Ishikawa (cell line): Measurements from ENCODE around the gene EVX2.
A peak's percentile ranks its signal among the peaks of the same experiment; 100 is the strongest.

Experiments
- CEBPB ChIP-seq: IDR thresholded peaks from 2 replicates; pipeline ENCODE4 v1.6.1; 2012
- CREB1 ChIP-seq: IDR thresholded peaks from 2 replicates; pipeline ENCODE4 v1.6.1; 2012; ENCODE audit warnings: low read depth
- EGR1 ChIP-seq: IDR thresholded peaks from 2 replicates; pipeline ENCODE4 v1.6.1; 2012
- EP300 ChIP-seq: IDR thresholded peaks from 2 replicates; pipeline ENCODE4 v1.6.1; 2012; ENCODE audit warnings: borderline replicate concordance
- FOXM1 ChIP-seq: IDR thresholded peaks from 2 replicates; pipeline ENCODE4 v1.6.1; 2012; ENCODE audit warnings: low read depth, borderline replicate concordance
- NFIC ChIP-seq: IDR thresholded peaks from 2 replicates; pipeline ENCODE4 v1.6.1; 2012
- RAD21 ChIP-seq: IDR thresholded peaks from 2 replicates; pipeline ENCODE4 v1.6.1; 2012; ENCODE audit warnings: low read depth
- TAF1 ChIP-seq: IDR thresholded peaks from 2 replicates; pipeline ENCODE4 v1.6.1; 2012; ENCODE audit warnings: low read depth, mild to moderate bottlenecking
- TCF12 ChIP-seq: IDR thresholded peaks from 2 replicates; pipeline ENCODE4 v1.6.1; 2012; ENCODE audit warnings: low read depth
- TEAD4 ChIP-seq: IDR thresholded peaks from 2 replicates; pipeline ENCODE4 v1.6.1; 2012
- YY1 ChIP-seq: IDR thresholded peaks from 2 replicates; pipeline ENCODE4 v1.6.1; 2012; ENCODE audit warnings: low read depth
- ZBTB7A ChIP-seq: IDR thresholded peaks from 2 replicates; pipeline ENCODE4 v1.6.1; 2012; ENCODE audit warnings: low read depth
- TF ChIP-seq, protein P1 (sequence below): IDR thresholded peaks from 2 replicates; pipeline ENCODE4 v1.6.1; 2012; ENCODE audit warnings: low read depth, mild to moderate bottlenecking
- TF ChIP-seq, protein P2 (sequence below): IDR thresholded peaks from 2 replicates; pipeline ENCODE4 v1.6.1; 2012
- TF ChIP-seq, protein P3 (sequence below): IDR thresholded peaks from 2 replicates; pipeline ENCODE4 v1.6.1; 2012

The EVX2 gene

DNA sequence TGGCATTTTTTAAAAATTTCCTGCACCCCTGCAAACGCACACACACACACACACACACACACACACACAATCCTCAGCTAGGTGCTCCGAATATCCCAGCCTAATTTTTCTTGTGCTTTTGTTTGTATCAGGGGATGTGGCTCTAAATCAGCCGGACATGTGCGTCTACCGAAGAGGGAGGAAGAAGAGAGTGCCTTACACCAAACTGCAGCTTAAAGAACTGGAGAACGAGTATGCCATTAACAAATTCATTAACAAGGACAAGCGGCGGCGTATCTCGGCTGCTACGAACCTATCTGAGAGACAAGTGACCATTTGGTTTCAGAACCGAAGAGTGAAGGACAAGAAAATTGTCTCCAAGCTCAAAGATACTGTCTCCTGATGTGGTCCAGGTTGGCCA is 10.6 kb upstream of the EVX2 start:
- TF ChIP-seq ZBTB7A (no peak), YY1 (no peak), FOXM1 (no peak), TEAD4 (no peak), EGR1 (no peak), TAF1 (no peak), EP300 (no peak), CREB1 (no peak), TCF12 (no peak), NFIC (no peak)
- TF ChIP-seq, protein P1, sequence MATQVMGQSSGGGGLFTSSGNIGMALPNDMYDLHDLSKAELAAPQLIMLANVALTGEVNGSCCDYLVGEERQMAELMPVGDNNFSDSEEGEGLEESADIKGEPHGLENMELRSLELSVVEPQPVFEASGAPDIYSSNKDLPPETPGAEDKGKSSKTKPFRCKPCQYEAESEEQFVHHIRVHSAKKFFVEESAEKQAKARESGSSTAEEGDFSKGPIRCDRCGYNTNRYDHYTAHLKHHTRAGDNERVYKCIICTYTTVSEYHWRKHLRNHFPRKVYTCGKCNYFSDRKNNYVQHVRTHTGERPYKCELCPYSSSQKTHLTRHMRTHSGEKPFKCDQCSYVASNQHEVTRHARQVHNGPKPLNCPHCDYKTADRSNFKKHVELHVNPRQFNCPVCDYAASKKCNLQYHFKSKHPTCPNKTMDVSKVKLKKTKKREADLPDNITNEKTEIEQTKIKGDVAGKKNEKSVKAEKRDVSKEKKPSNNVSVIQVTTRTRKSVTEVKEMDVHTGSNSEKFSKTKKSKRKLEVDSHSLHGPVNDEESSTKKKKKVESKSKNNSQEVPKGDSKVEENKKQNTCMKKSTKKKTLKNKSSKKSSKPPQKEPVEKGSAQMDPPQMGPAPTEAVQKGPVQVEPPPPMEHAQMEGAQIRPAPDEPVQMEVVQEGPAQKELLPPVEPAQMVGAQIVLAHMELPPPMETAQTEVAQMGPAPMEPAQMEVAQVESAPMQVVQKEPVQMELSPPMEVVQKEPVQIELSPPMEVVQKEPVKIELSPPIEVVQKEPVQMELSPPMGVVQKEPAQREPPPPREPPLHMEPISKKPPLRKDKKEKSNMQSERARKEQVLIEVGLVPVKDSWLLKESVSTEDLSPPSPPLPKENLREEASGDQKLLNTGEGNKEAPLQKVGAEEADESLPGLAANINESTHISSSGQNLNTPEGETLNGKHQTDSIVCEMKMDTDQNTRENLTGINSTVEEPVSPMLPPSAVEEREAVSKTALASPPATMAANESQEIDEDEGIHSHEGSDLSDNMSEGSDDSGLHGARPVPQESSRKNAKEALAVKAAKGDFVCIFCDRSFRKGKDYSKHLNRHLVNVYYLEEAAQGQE: no peak
- TF ChIP-seq, protein P2, sequence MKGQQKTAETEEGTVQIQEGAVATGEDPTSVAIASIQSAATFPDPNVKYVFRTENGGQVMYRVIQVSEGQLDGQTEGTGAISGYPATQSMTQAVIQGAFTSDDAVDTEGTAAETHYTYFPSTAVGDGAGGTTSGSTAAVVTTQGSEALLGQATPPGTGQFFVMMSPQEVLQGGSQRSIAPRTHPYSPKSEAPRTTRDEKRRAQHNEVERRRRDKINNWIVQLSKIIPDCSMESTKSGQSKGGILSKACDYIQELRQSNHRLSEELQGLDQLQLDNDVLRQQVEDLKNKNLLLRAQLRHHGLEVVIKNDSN: no peak
- TF ChIP-seq, protein P3, sequence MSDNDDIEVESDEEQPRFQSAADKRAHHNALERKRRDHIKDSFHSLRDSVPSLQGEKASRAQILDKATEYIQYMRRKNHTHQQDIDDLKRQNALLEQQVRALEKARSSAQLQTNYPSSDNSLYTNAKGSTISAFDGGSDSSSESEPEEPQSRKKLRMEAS: no peak

DNA sequence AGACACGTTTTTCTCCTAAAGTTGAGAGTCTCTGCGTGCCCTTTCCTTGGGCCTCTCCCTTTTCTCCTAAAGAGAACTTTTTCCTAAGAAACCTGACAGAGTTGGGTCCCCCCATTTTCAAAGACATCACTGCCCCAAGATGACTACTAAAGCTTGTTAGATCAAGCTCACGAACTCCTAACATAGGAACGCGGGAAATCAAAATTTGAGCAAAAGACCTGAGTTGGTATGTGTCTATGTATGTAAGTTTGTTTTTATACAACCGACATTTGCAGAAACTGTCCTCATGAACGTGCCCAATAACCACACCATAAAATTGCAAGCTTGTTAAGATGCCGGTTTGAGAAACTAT is 10.1 kb upstream of the EVX2 start:
- no peak for TF ChIP-seq ZBTB7A
- TF ChIP-seq, protein P2: no peak
- TF ChIP-seq CREB1: no peak
- TF ChIP-seq, protein P1: no peak
- no peak for TF ChIP-seq TCF12
- TF ChIP-seq CEBPB: no peak
- TF ChIP-seq, protein P3: no peak
- TF ChIP-seq TEAD4: no peak
- no peak for TF ChIP-seq EP300
- no peak for TF ChIP-seq FOXM1
- TF ChIP-seq RAD21: no peak
- TF ChIP-seq EGR1: no peak
- TF ChIP-seq YY1: no peak
- TF ChIP-seq NFIC: no peak
- TF ChIP-seq TAF1: no peak

DNA sequence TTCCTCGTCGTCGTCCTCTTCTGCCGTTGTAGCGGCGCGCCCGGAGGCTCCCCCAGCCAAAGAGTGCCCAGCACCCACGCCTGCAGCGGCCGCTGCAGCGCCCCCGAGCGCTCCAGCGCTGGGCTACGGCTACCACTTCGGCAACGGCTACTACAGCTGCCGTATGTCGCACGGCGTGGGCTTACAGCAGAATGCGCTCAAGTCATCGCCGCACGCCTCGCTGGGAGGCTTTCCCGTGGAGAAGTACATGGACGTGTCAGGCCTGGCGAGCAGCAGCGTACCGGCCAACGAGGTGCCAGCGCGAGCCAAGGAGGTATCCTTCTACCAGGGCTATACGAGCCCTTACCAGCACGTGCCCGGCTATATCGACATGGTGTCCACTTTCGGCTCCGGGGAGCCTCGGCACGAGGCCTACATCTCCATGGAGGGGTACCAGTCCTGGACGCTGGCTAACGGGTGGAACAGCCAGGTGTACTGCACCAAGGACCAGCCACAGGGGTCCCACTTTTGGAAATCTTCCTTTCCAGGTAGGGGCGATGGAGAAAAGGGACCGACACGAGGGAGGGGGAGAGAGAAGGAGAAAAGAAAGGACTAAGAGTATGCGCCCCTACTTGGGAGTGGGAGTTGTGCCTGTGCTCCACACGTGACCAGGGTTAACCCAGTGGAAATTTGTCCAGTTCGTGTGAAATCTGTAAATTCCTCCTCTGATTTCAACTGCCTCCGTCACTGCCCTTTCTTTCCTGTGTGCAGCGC is 9.6 kb upstream of the EVX2 start:
- TF ChIP-seq, protein P3: peak; percentile 99
- TF ChIP-seq EP300: no peak
- TF ChIP-seq, protein P2: peak; percentile 37; the same call in 1 of the 2 replicates

DNA sequence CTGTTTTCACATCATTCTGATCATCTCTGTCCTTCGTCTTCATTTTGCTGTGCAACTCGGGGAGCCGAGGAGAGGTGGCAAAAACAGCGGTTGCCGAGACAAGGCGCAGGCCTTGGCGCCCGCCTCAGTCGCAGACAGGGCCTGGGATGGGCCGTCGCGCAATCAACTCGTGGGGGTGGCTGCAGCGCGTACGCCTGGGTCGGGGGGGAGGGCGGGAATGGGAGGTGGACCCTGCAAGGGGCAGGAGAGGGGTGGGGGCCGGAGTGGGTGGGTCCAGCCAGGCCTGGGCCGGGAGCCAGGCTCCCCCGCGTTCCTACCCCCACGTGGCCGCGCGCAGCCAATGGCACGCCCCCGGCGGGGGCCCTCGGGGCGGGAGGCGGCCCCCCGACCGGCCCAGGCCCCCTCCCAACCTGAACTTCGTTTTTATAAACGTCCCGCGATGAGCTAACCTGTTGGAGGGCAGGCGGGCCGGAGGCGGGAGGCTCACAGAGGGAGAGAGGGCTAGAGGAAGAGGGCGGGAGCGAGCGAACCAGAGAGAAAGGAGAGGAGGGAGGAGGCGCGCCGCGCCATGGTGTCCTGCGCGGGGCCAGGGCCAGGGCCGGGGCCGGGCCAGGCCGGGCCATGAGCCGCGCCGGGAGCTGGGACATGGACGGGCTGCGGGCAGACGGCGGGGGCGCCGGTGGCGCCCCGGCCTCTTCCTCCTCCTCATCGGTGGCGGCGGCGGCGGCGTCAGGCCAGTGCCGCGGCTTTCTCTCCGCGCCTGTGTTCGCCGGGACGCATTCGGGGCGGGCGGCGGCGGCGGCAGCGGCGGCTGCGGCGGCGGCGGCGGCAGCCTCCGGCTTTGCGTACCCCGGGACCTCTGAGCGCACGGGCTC is 8.7 kb upstream of the EVX2 start, which contains the start of gene HOXD13:
Gene HOXD13, plus strand, starts transcription at position 452 of the 875 bp plus-strand sequence. Its CDS starts 170 bp downstream, at position 622.
- no peak for TF ChIP-seq EP300
- TF ChIP-seq, protein P1: no peak
- no peak for TF ChIP-seq FOXM1
- TF ChIP-seq NFIC: no peak
- TF ChIP-seq RAD21: no peak
- no peak for TF ChIP-seq CREB1
- 0 out of 2 replicates have a peak, but pooled peaks have one; percentile 4 for TF ChIP-seq TCF12
- TF ChIP-seq CEBPB: no peak
- no peak for TF ChIP-seq EGR1
- no peak; the same call in 1 of the 2 replicates for TF ChIP-seq TAF1
- TF ChIP-seq, protein P3: peak; percentile 30
- TF ChIP-seq YY1: 0 out of 2 replicates have a peak, but pooled peaks have one; percentile 33
- TF ChIP-seq, protein P2: peak; percentile 89
- no peak for TF ChIP-seq ZBTB7A
- TF ChIP-seq TEAD4: no peak
